ENCODE results near the gene ITPR3. TPM values are rescaled to one million over a fixed set of nuclear protein-coding genes. Genes with fewer than 3 reads are reported as not detected.

The ITPR3 gene
- polyA plus RNA-seq, 1 donor (not counting 4 experiments of a cell fraction or from before 2014, with no cell fraction given): 43.3 TPM

DNA sequence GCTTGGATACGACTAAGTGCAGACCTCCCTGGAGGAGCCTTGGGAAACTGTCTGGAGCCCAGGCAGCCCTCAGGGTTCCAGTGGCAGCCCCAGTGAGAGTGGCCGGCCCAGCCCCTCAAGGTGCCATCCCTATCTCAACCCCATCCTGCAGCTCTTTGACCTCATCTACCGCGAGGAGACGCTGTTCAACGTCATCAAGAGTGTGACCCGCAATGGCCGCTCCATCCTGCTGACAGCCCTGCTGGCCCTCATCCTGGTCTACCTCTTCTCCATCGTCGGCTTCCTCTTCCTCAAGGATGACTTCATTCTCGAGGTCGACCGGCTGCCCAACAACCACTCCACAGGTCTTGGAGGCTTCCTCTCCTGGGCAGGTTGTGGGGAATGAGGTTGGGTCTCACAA lies 69.6 kb downstream of the ITPR3 start:
- Histone ChIP-seq H3K36me3 (ENCODE audit: control insufficient read depth in 2 of 2, extremely low read depth in 1 of 2, insufficient read depth in 2 of 2, low read length in 2 of 2) (peaks cover 56 to 73% of the 10 kb centered on the region in 2 experiments), H4K20me1 (ENCODE audit: control insufficient read depth, extremely low read depth, insufficient read depth, low read length) (peaks cover 6% of the 10 kb centered on the region), H3K9ac (ENCODE audit: control insufficient read depth, extremely low read depth, insufficient read depth, low read length) (no peak overlapping the region), H3K9me1 (ENCODE audit: control insufficient read depth, extremely low read depth, insufficient read depth, low read length) (no peaks in the 10 kb centered on the region), H3K27me3 (ENCODE audit: control insufficient read depth, extremely low read depth, insufficient read depth, low read length) (no peaks in the 10 kb centered on the region), H3K4me2 (ENCODE audit: control insufficient read depth, extremely low read depth, insufficient read depth, low read depth, low read length) (no peak overlapping the region), H2AFZ (ENCODE audit: control insufficient read depth, low read length) (no peak overlapping the region), H3K79me2 (ENCODE audit: control insufficient read depth, insufficient read depth, low read length) (no peaks in the 10 kb centered on the region), H3K9me3 (ENCODE audit: control insufficient read depth, low read depth, low read length) (no peaks in the 10 kb centered on the region), H3K4me1 (ENCODE audit: control insufficient read depth, extremely low read depth, insufficient read depth, low read length) (peaks cover 23% of the 10 kb centered on the region), H3K27ac (ENCODE audit: control insufficient read depth, insufficient read depth, low read length) (no peak overlapping the region), H3K4me3 (ENCODE audit: control insufficient read depth in 2 of 3, extremely low read depth in 1 of 3, insufficient read depth in 2 of 3, low read depth in 1 of 3, low read length in 3 of 3) (no peak overlapping the region)
- TF ChIP-seq EZH2 (IDR thresholded peaks at IDR 0.05; ENCODE audit: low read length): no peak
- TF ChIP-seq, protein P1, sequence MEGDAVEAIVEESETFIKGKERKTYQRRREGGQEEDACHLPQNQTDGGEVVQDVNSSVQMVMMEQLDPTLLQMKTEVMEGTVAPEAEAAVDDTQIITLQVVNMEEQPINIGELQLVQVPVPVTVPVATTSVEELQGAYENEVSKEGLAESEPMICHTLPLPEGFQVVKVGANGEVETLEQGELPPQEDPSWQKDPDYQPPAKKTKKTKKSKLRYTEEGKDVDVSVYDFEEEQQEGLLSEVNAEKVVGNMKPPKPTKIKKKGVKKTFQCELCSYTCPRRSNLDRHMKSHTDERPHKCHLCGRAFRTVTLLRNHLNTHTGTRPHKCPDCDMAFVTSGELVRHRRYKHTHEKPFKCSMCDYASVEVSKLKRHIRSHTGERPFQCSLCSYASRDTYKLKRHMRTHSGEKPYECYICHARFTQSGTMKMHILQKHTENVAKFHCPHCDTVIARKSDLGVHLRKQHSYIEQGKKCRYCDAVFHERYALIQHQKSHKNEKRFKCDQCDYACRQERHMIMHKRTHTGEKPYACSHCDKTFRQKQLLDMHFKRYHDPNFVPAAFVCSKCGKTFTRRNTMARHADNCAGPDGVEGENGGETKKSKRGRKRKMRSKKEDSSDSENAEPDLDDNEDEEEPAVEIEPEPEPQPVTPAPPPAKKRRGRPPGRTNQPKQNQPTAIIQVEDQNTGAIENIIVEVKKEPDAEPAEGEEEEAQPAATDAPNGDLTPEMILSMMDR (optimal IDR thresholded peaks at IDR 0.05 in 1 of 3, IDR thresholded peaks at IDR 0.05 in 1 of 3, conservative IDR thresholded peaks at IDR 0.05 in 1 of 3; ENCODE audit: extremely low read depth in 1 of 3, insufficient read depth in 2 of 3, low read length in 3 of 3): no peak
- FAIRE-seq (no peak), DNase-seq (ENCODE audit: low read depth, low spot score) (no peak)
- dilution Hi-C loops (cut with MboI; ENCODE audit: extremely low pct_ligation_motif_present, low sequenced_read_pairs): no loop called here

DNA sequence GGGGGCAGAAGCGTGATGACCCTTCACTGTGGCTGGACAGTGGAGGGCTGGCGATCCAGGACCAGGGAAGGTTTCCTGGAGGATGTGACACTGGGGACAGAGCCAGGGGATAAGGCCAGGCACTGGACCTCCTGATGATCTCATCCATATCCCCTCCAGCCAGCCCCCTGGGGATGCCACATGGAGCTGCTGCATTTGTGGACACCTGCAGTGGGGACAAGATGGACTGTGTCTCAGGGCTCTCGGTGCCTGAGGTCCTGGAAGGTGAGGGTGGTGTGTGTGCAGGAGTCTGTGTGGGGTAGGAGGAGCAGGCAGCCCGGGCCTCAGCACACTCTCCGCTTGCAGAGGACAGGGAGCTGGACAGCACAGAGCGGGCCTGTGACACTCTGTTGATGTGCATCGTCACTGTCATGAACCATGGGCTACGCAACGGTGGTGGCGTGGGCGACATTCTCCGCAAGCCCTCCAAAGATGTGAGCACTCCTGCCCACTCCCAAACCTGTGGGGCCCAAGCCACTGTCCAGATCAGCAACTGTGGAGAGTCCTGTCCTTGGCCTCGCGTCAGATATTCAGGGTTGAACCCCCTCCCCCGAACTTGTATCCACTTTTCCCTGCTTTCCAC lies 70.4 kb downstream of the ITPR3 start:
- H4K20me1 ChIP-seq (ENCODE audit: control insufficient read depth, extremely low read depth, insufficient read depth, low read length): peaks cover 6% of the 10 kb centered on the region
- DNase-seq (ENCODE audit: low read depth, low spot score): no peak
- FAIRE-seq: no peak
- TF ChIP-seq, protein P1 (optimal IDR thresholded peaks at IDR 0.05 in 1 of 3, IDR thresholded peaks at IDR 0.05 in 1 of 3, conservative IDR thresholded peaks at IDR 0.05 in 1 of 3; ENCODE audit: extremely low read depth in 1 of 3, insufficient read depth in 2 of 3, low read length in 3 of 3): no peak
- TF ChIP-seq EZH2 (IDR thresholded peaks at IDR 0.05; ENCODE audit: low read length): no peak
- H3K9ac ChIP-seq (ENCODE audit: control insufficient read depth, extremely low read depth, insufficient read depth, low read length): no peak overlapping the region
- H3K79me2 ChIP-seq (ENCODE audit: control insufficient read depth, insufficient read depth, low read length): no peaks in the 10 kb centered on the region
- peaks cover 31% of the 10 kb centered on the region for H3K4me1 ChIP-seq (ENCODE audit: control insufficient read depth, extremely low read depth, insufficient read depth, low read length)
- H3K27ac ChIP-seq (ENCODE audit: control insufficient read depth, insufficient read depth, low read length): no peak overlapping the region
- no peaks in the 10 kb centered on the region for H3K9me1 ChIP-seq (ENCODE audit: control insufficient read depth, extremely low read depth, insufficient read depth, low read length)
- H3K9me3 ChIP-seq (ENCODE audit: control insufficient read depth, low read depth, low read length): no peaks in the 10 kb centered on the region
- peaks cover 55 to 71% of the 10 kb centered on the region in 2 experiments for H3K36me3 ChIP-seq (ENCODE audit: control insufficient read depth in 2 of 2, extremely low read depth in 1 of 2, insufficient read depth in 2 of 2, low read length in 2 of 2)
- no peak overlapping the region for H3K4me3 ChIP-seq (ENCODE audit: control insufficient read depth in 2 of 3, extremely low read depth in 1 of 3, insufficient read depth in 2 of 3, low read depth in 1 of 3, low read length in 3 of 3)
- dilution Hi-C loops (cut with MboI; ENCODE audit: extremely low pct_ligation_motif_present, low sequenced_read_pairs): no loop called here
- H3K27me3 ChIP-seq (ENCODE audit: control insufficient read depth, extremely low read depth, insufficient read depth, low read length): no peaks in the 10 kb centered on the region
- no peak overlapping the region for H3K4me2 ChIP-seq (ENCODE audit: control insufficient read depth, extremely low read depth, insufficient read depth, low read depth, low read length)
- H2AFZ ChIP-seq (ENCODE audit: control insufficient read depth, low read length): no peak overlapping the region

Measured in keratinocyte (primary cell).